Bronchial epithelial cell (primary cell): Measurements from ENCODE around the gene MYO9A. TPM values are rescaled to one million over a fixed set of nuclear protein-coding genes. Genes with fewer than 3 reads are reported as not detected.

Source experiments
- DNase-seq: peaks from one replicate; pipeline ENCODE4 v3.0.0-alpha.2; 2010; ENCODE audit warnings: low read depth
- FAIRE-seq: peaks from 2 replicates; lab custom pipeline; 2011; peaks lifted over from hg19 to GRCh38; lab: Jason Lieb, UNC
- H3K27me3 ChIP-seq: 2 replicates; pipeline ENCODE4 v1.5.1; 2011; ENCODE audit warnings: low read length; ENCODE audit not compliant: control insufficient read depth, insufficient read depth
- H3K36me3 ChIP-seq: 2 replicates; pipeline ENCODE4 v1.5.1; 2011; ENCODE audit warnings: low read length; ENCODE audit not compliant: control insufficient read depth, insufficient read depth
- H3K4me3 ChIP-seq: 2 replicates; pipeline ENCODE4 v1.5.1; 2011; ENCODE audit warnings: mild to moderate bottlenecking, low read depth, low read length, control low read depth
- total RNA-seq: library from RNA; depleted of rRNA; stranded (reverse); fragments of >200 nt; gene quantifications from 2 replicates; pipeline ENCODE4 v1.2.1, GENCODE V29; 2014
- TF ChIP-seq, protein P1 (sequence below): IDR thresholded peaks from 2 replicates; pipeline ENCODE4 v1.5.1; 2011; ENCODE audit warnings: mild to moderate bottlenecking, moderate library complexity, low read length, control low read depth, inconsistent platforms; ENCODE audit not compliant: insufficient read depth, severe bottlenecking

Gene MYO9A
- total RNA-seq, 1 donor from 2014 or later: 29.7 TPM

DNA sequence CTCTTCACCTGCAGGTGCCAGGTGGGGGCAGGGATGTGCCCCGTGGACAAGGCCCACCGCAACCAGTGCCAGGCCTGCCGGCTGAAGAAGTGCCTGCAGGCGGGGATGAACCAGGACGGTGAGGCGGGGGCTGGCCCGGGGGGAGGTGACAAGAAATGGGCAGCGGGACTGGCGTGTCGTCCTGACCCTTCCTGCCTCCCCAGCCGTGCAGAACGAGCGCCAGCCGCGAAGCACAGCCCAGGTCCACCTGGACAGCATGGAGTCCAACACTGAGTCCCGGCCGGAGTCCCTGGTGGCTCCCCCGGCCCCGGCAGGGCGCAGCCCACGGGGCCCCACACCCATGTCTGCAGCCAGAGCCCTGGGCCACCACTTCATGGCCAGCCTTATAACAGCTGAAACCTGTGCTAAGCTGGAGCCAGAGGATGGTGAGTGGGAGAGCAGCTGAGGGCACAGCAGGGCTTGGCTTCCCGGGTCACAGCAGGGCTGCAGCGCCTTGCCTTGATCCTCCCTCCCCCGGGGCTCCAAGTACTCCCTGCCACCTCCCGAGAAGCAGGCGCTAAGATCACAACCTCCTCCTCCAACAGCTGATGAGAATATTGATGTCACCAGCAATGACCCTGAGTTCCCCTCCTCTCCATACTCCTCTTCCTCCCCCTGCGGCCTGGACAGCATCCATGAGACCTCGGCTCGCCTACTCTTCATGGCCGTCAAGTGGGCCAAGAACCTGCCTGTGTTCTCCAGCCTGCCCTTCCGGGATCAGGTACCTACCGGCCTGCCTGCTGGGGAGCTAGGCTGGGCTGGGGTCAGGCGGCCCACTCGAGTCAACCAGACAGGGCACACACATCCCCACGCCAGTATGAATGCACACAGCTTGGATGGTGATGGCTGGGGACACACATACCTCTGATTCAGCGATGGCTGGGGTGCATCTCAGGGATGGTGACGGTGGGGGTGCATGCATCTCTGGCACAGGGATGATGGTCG lies 305.9 kb downstream of the MYO9A start:
- no peak for FAIRE-seq

DNA sequence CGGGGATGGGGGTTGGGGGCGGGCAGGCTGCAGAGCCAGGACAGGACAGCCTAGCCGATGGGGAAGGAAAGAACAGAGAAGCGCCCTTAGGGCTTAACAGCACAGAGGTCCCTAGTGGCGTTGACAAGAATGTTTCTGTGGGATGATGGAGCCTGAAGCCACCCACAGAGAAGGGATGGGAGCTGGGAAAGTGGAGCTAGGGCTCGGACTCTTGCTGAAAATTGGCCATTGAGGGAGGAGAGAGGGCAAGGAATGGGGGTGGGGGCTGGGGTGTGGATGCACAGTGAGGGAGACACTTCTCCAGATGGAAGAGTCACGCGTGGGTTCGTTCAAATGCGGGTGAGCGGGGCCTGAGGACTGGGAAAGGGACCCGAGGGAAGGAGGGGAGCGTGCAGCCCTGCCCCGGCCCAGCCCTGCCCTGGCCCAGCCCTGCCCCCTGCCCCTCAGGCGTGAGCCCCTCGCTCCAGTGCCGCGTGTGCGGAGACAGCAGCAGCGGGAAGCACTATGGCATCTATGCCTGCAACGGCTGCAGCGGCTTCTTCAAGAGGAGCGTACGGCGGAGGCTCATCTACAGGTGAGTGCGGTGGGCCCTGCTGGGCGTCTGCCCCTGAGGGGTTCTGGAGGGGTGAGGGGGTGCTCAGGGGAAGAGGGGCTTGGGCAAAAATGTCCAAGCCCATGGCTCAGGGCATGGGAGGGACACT lies 306.8 kb downstream of the MYO9A start:
- H3K27me3 ChIP-seq: no peaks in the 10 kb centered on the region
- TF ChIP-seq, protein P1, sequence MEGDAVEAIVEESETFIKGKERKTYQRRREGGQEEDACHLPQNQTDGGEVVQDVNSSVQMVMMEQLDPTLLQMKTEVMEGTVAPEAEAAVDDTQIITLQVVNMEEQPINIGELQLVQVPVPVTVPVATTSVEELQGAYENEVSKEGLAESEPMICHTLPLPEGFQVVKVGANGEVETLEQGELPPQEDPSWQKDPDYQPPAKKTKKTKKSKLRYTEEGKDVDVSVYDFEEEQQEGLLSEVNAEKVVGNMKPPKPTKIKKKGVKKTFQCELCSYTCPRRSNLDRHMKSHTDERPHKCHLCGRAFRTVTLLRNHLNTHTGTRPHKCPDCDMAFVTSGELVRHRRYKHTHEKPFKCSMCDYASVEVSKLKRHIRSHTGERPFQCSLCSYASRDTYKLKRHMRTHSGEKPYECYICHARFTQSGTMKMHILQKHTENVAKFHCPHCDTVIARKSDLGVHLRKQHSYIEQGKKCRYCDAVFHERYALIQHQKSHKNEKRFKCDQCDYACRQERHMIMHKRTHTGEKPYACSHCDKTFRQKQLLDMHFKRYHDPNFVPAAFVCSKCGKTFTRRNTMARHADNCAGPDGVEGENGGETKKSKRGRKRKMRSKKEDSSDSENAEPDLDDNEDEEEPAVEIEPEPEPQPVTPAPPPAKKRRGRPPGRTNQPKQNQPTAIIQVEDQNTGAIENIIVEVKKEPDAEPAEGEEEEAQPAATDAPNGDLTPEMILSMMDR: no peak
- DNase-seq (no peak), FAIRE-seq (no peak)
- no peak overlapping the region for H3K4me3 ChIP-seq
- no peaks in the 10 kb centered on the region for H3K36me3 ChIP-seq

More for the DNA sequence above, 305.9 kb downstream of the MYO9A start:
- DNase-seq: no peak
- Histone ChIP-seq H3K36me3 (no peaks in the 10 kb centered on the region), H3K4me3 (no peak overlapping the region), H3K27me3 (no peaks in the 10 kb centered on the region)
- TF ChIP-seq, protein P1: no peak

DNA sequence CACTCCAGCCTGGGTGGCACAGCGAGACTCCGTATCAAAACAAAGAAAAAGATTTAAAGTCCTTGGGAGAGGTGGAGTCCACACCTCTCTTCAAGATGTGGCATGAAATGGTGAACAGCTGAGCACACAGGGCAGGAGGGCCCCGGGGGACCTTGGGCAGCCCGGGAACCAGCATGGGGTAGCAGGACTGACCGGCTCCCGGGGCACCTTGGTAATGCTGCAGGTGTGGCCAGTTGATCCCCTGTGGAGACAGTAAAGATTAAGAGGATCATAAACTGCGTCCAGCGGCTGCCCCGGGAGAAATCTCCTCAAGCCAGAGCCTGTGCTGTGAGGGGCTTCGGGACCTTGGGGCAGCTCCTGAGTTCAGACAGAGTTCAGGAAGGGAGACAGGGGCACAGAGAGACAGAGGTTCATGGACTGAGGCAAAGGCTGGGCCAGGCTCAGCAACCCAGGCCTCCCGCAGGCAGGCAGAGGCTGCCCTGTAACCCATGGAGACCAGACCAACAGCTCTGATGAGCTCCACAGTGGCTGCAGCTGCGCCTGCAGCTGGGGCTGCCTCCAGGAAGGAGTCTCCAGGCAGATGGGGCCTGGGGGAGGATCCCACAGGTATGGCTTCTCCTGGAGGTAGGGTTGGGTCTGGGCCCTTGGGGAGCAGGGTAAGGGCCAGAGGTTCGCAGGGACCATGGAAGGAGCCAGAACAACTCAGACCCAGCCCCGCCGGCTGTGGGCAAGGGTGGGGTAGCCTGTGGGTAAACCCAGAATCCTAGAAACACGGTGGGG lies 307.5 kb downstream of the MYO9A start, which contains the start of gene NR2E3:
NR2E3 (plus strand) TSS at position 299 of the 780 bp plus-strand sequence; CDS start at position 489, 190 bp downstream.
- H3K4me3 ChIP-seq: no peak within 1 kb of the TSS
- no peaks in the 10 kb centered on the region for H3K27me3 ChIP-seq
- DNase-seq: no peak
- TF ChIP-seq, protein P1: no peak
- H3K36me3 ChIP-seq: no peaks in the 10 kb centered on the region
- no peak for FAIRE-seq

DNA sequence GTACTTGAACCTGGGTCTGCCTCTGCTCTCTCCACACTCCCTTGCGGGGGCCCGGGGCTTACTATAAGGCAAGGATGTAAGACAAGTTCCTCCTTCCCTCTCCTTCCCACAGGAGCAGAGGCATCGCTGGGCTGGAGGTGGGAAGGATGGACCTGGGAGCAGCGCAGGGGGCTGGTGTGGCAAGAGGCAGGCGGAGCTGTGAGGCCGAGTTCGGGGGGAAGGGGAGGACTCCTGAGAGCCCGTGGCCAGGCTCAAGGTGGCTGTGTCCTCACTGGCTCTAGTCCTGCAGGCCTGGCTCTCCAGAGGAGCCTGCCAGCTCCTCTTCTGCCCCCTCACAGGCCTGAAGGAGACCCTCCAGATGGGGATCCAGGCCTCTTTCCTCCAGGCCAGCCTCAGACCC lies 308.6 kb downstream of the MYO9A start:
- FAIRE-seq (no peak), DNase-seq (no peak)
- no peaks in the 10 kb centered on the region for H3K27me3 ChIP-seq
- H3K4me3 ChIP-seq: no peak overlapping the region
- TF ChIP-seq, protein P1: no peak
- no peaks in the 10 kb centered on the region for H3K36me3 ChIP-seq

DNA sequence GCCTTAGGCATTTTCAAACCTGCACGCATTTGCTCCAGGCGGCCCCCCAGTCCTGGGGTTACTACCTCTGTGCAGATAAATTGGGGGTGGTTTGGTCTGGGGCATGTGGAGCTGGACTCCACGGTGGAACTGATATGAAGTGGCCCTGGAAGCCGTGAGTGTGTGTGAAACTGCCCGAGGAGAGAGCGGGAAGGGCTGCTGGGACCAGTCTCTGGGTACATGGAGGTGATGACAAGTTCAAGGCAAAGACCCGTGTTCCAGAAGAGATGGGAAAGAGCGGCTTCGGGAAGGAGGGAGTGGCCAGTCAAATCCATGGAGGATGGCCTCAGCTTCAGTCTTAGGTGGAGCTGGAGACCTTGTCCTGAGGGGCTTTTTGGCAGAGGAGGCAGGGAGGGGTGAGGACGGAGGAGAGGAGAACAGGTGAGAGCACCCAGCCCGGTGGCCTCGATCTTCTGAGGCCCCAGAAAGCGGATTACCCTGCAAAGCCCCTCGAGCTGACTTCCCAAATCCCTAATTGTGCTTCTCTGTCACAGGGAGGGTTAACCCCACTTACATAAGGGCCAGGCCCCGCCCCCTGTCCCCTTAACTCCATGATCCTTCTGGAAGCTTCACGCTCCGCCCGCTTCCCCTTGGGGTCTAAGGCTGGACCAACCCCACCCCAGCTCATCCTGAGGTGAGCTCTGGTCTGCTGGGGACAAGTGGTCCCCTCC lies 309.5 kb downstream of the MYO9A start:
- H3K4me3 ChIP-seq: no peak overlapping the region
- no peak for DNase-seq
- FAIRE-seq: no peak
- no peaks in the 10 kb centered on the region for H3K27me3 ChIP-seq
- TF ChIP-seq, protein P1: no peak
- no peaks in the 10 kb centered on the region for H3K36me3 ChIP-seq
